ENCODE measurements around the gene BMAL1.

GRCh38 chr11:13336246-13336878, 58.8 kb downstream of the BMAL1 start:
- no peak for TF ChIP-seq POLR2A (IDR thresholded peaks at IDR 0.05; ENCODE audit: low read depth, low read length)
- TF ChIP-seq POLR2AphosphoS5 (IDR thresholded peaks at IDR 0.05; ENCODE audit: low read depth, low read length): no peak
